Spleen (tissue), 11 donors: ENCODE measurements around the gene TMEM54. TPM values are rescaled to one million over a fixed set of nuclear protein-coding genes. Genes with fewer than 3 reads are reported as not detected.

Experiments
- DNase-seq: peaks from one replicate; pipeline ENCODE4 v3.0.0-alpha.2; 2020
- H3K27ac ChIP-seq, 8 donors: fragments of 200-600 bp; sonication (generic) in 7 of 8; 1 replicate in 4 of 8; 2 replicates in 4 of 8; pipeline versions ENCODE4 v1.5.0 to v1.8.0; 2016 to 2021; ENCODE audit warnings: inconsistent platforms in 4 of 8, mild to moderate bottlenecking in 4 of 8, moderate library complexity in 1 of 8
- H3K27me3 ChIP-seq, 7 donors: fragments of 200-600 bp; sonication (generic) in 6 of 7; replicated peaks in 1 of 7; 1 replicate in 4 of 7; 2 replicates in 3 of 7; pipeline versions ENCODE4 v1.5.0 to v1.8.0; 2016 to 2021; ENCODE audit warnings: inconsistent platforms in 3 of 7, mild to moderate bottlenecking in 1 of 7
- H3K36me3 ChIP-seq, 6 donors: fragments of 200-600 bp; sonication (generic) in 5 of 6; 1 replicate in 4 of 6; 2 replicates in 2 of 6; pipeline versions ENCODE4 v1.5.0 to v1.8.0; 2016 to 2021; ENCODE audit warnings: inconsistent platforms in 2 of 6
- H3K4me1 ChIP-seq, 6 donors: fragments of 200-600 bp; sonication (generic) in 5 of 6; 1 replicate in 3 of 6; 2 replicates in 3 of 6; pipeline versions ENCODE4 v1.5.0 to v1.8.0; 2016 to 2021; ENCODE audit warnings: inconsistent platforms in 3 of 6
- H3K4me3 ChIP-seq, 8 donors: fragments of 200-600 bp; sonication (generic) in 7 of 8; 1 replicate in 4 of 8; 2 replicates in 4 of 8; pipeline versions ENCODE4 v1.5.0 to v1.8.0; 2016 to 2021; ENCODE audit warnings: inconsistent platforms in 4 of 8, mild to moderate bottlenecking in 4 of 8, moderate library complexity in 2 of 8
- H3K9me3 ChIP-seq, 8 donors: fragments of 200-600 bp; sonication (generic) in 7 of 8; 1 replicate in 4 of 8; 2 replicates in 4 of 8; pipeline versions ENCODE4 v1.5.0 to v1.8.0; 2016 to 2021; ENCODE audit warnings: inconsistent platforms in 4 of 8
- POLR2A ChIP-seq, 3 donors: fragments of 450-650 bp; IDR thresholded peaks; one replicate each; pipeline ENCODE4 v1.5.1; 2017; ENCODE audit warnings: antibody characterized with exemption in 3 of 3, mild to moderate bottlenecking in 1 of 3
- POLR2AphosphoS5 ChIP-seq, 3 donors: sonication (generic); formaldehyde crosslinking; IDR thresholded peaks; one replicate each; pipeline ENCODE4 v1.5.1; 2017; ENCODE audit warnings: antibody characterized with exemption in 3 of 3
- WGBS, 5 donors: extraction: QIAGEN DNeasy Blood & Tissue Kit in 3 of 5; methylation state at CpG; one replicate each; pipeline versions ENCODE4 v1.1.5 to v1.1.7; 2013 to 2018; 5-methylcytosine and 5-hydroxymethylcytosine counted together
- intact Hi-C: fragments of 100-400 bp; cut with DNase I; formaldehyde crosslinking; loops from one replicate; pipeline ENCODE4 v1.15.0; 2023; ENCODE audit warnings: low total_unique reads
- polyA plus RNA-seq, 3 donors: library from polyadenylated mRNA; stranded (reverse); fragments of 200-250 nt; gene quantifications; one replicate each; pipeline ENCODE4 v1.2.1, GENCODE V29; 2013
- total RNA-seq, 7 donors: library from RNA; depleted of rRNA in 3 of 7; stranded (reverse); fragments of >200 nt in 3 of 7; fragmentation: NEBNext Ultra II Directional in 4 of 7; extraction: Animal tissue kit (Norgen Biotek cat#: 25700) in 4 of 7; gene quantifications; one replicate each; pipeline versions ENCODE4 v1.1.0 to v1.2.1, GENCODE V29; 2016 to 2021
- TF ChIP-seq, protein P1 (sequence below), 11 experiments: fragments of 200-600 bp in 7 of 11; fragments of 450-650 bp in 4 of 11; sonication (generic) in 4 of 11; IDR thresholded peaks in 8 of 11; conservative IDR thresholded peaks in 3 of 11; 1 replicate in 7 of 11; 2 replicates in 4 of 11; pipeline versions ENCODE4 v1.4.0 to v1.8.0; 2016 to 2021; ENCODE audit warnings: antibody characterized with exemption in 11 of 11, inconsistent platforms in 4 of 11, mild to moderate bottlenecking in 1 of 11
- donor health status: healthy with polysubstance abuse.
- donor health status: DM: no; HTN: no; CAD: no; lungs with moderate emphysema.
- donor health status: DM: no; HTN: no; CAD: no.
- donor health status: Bipolar disorder and iron deficiency.
- donor health status: healthy.
- donor health status: DM: no; HTN: no; CAD: no.
- donor health status: DM: yes; HTN: yes; CAD: no.

Gene TMEM54
- total and polyA plus RNA-seq, 10 donors: 4.3 to 24.6 (median 11.5) TPM

DNA sequence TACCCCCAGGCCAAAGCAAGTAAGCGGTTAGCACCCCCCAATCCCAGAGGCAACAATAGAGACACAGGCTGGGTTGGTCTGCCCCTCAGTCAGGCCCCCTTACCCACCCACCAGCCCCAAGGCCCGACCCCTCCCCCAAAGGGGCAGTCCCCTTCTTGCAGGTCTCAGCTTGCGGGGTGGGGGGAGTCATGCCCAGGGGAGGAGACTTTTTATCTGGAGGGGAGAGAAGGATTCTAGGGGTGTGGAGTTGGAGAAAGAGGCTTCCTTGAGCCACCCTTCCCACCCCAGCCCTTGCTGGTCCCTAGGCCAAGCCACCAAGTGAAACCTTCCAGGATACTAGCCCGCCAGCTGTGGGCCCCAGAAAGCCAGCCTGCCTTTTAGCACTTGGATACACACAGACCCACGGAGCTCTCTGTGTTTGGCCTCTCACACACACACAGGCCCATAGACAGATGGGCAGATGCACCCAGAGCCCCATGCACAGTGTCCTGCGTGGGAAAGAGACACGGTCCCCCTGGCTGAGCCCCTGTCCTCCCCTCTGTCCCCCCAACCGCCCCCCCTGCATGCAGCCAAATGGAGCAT lies 7.1 kb downstream of the TMEM54 start:
- H3K27me3 ChIP-seq: peaks cover 0 to 69% (median 34%) of the 10 kb centered on the region in 7 donors
- intact Hi-C loops: no loop called here
- peaks cover 6 to 20% (median 15%) of the 10 kb centered on the region in 6 donors for H3K4me1 ChIP-seq
- no peaks in the 10 kb centered on the region for H3K9me3 ChIP-seq
- 67 to 78% (median 71%) methylated on average over 5 to 8 of the region's 8 CpGs for WGBS, 5 donors
- no peak overlapping the region for H3K27ac ChIP-seq
- H3K4me3 ChIP-seq: peak overlapping the region in 1 of 8 donors; percentile 67
- TF ChIP-seq POLR2A (IDR thresholded peaks at IDR 0.05): no peak
- TF ChIP-seq POLR2AphosphoS5 (IDR thresholded peaks at IDR 0.05): no peak
- DNase-seq: peak; percentile 65
- no peaks in the 10 kb centered on the region for H3K36me3 ChIP-seq

DNA sequence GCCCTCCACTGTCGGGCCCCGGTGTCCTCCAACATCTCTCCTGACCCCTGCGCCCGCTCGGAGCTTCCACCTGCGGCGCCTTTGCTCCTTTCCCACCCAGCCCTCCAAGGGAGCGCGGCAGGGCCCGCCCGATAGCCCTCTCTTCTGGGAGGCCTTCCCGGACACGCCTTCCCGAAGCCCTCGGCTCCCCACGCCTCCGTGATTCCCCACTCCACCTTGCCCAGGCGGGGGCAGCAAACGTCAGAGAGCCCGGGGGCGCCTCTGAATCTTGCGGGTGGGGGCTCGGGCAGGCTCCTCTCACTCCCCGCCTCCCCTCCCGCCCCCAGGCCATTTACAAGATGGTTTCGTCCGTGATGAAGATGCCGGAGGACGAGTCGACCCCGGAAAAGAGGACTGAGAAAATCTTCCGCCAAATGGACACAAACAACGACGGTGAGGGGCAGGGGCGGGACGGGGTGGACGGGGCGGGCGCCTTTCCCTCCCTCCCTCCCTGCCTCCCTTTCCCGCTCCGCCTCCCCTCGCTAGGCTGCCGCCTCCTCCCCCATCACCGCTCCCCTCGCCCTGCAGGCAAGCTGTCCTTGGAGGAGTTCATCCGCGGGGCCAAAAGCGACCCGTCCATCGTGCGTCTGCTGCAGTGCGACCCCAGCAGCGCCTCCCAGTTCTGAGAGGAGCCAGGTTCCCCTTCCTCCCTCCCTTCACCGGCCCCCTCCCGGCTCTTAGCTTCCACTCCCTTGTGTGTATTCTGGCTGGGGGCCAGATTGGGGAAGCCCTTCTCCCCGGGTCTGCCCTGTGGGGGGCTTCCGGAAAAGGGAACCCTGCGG lies 7.8 kb downstream of the TMEM54 start:
- intact Hi-C loops: no loop called here
- H3K27ac ChIP-seq: no peak overlapping the region
- 2 to 4% (median 3%) methylated on average over 43 to 58 of the region's 58 CpGs for WGBS, 5 donors
- TF ChIP-seq POLR2A (IDR thresholded peaks at IDR 0.05) (no peak), POLR2AphosphoS5 (IDR thresholded peaks at IDR 0.05) (no peak)
- TF ChIP-seq, protein P1, sequence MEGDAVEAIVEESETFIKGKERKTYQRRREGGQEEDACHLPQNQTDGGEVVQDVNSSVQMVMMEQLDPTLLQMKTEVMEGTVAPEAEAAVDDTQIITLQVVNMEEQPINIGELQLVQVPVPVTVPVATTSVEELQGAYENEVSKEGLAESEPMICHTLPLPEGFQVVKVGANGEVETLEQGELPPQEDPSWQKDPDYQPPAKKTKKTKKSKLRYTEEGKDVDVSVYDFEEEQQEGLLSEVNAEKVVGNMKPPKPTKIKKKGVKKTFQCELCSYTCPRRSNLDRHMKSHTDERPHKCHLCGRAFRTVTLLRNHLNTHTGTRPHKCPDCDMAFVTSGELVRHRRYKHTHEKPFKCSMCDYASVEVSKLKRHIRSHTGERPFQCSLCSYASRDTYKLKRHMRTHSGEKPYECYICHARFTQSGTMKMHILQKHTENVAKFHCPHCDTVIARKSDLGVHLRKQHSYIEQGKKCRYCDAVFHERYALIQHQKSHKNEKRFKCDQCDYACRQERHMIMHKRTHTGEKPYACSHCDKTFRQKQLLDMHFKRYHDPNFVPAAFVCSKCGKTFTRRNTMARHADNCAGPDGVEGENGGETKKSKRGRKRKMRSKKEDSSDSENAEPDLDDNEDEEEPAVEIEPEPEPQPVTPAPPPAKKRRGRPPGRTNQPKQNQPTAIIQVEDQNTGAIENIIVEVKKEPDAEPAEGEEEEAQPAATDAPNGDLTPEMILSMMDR (IDR thresholded peaks at IDR 0.05 in 8 of 11, conservative IDR thresholded peaks at IDR 0.05 in 3 of 11): peak in 3 of 11 experiments; percentile 24 to 50 (median 28)
- peak overlapping the region; percentile 15 to 67 (median 36) for H3K4me3 ChIP-seq
- peaks cover 0 to 71% (median 35%) of the 10 kb centered on the region in 7 donors for H3K27me3 ChIP-seq
- peak; percentile 74 for DNase-seq
- H3K9me3 ChIP-seq: no peaks in the 10 kb centered on the region
- peaks cover 6 to 20% (median 15%) of the 10 kb centered on the region in 6 donors for H3K4me1 ChIP-seq
- H3K36me3 ChIP-seq: no peaks in the 10 kb centered on the region

DNA sequence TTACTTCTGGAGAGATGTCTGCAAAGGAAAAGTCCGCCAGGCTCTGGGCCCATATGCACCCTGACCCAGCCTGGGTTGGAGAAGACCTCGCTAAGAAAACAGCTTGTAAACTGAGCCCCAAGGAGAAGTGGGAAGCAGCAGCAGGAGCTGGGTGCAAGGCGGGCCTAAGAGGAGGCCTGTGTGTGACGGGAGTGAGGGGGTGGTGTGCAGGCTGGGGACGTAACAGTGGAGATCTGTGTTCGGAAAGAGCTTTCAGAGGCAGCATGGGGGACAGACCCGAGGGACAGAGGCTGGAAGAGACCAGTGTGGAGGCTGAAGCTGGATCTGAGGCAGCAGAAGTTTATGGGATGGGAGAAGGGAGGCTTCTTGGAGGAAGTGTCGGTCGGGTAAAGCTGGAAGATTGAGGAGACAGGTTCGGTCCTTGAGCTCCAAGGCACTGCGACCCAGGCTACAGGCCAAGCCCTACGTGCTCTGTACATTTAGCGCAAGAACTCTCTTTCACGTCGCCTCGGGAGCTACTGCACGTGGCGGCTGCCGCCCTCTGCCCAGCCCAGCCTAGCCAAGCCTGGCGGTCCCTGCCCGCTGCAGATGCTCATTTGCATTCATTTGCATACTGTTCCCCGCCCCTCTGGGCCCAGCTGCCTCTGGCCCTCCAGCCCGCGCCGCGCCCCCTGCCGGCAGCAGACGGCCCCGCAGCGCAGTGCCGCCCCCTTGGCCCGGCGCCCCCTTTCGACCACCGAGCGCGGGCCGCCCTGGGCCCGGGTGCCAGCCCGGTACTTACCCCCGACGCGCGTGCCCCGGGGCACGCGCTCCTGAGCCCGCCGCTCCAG lies 8.6 kb downstream of the TMEM54 start:
- peaks cover 0 to 79% (median 35%) of the 10 kb centered on the region in 7 donors for H3K27me3 ChIP-seq
- H3K9me3 ChIP-seq: no peaks in the 10 kb centered on the region
- H3K36me3 ChIP-seq: no peaks in the 10 kb centered on the region
- H3K4me1 ChIP-seq: peaks cover 6 to 20% (median 15%) of the 10 kb centered on the region in 6 donors
- WGBS, 5 donors: 20 to 30% (median 23%) methylated on average over 33 to 49 of the region's 49 CpGs
- no peak overlapping the region for H3K27ac ChIP-seq
- intact Hi-C loops: no loop called here
- peak overlapping the region; percentile 15 to 67 (median 36) for H3K4me3 ChIP-seq
- TF ChIP-seq, protein P1 (IDR thresholded peaks at IDR 0.05 in 8 of 11, conservative IDR thresholded peaks at IDR 0.05 in 3 of 11): peak in 6 of 11 experiments; percentile 26 to 65 (median 56)
- TF ChIP-seq POLR2AphosphoS5 (IDR thresholded peaks at IDR 0.05) (no peak), POLR2A (IDR thresholded peaks at IDR 0.05) (no peak)
- peak; percentile 77 for DNase-seq

DNA sequence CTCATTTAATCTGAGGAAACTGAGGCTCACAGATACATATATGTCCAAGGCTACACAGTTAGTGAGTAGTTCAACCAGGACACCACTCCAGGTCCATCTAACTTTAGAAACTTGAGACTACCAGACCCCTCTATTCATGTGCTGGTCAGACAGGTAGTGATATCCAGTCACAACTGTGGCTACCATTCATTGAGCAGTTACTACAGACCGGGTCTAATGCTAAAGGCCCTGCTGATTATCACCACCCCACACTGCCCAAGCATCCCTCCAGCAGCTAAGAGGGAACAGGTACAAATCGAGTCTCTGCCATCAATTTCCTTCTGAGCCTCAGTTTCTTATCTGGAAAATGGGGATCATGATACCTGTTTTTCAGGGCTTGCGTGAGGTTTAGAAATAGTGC lies 9.6 kb downstream of the TMEM54 start:
- TF ChIP-seq, protein P1 (IDR thresholded peaks at IDR 0.05 in 8 of 11, conservative IDR thresholded peaks at IDR 0.05 in 3 of 11): no peak
- TF ChIP-seq POLR2AphosphoS5 (IDR thresholded peaks at IDR 0.05): no peak
- Histone ChIP-seq H3K27ac (no peak overlapping the region), H3K27me3 (peaks cover 0 to 88% (median 45%) of the 10 kb centered on the region in 7 donors), H3K36me3 (no peaks in the 10 kb centered on the region), H3K9me3 (no peaks in the 10 kb centered on the region), H3K4me1 (peaks cover 6 to 23% (median 17%) of the 10 kb centered on the region in 6 donors), H3K4me3 (no peak overlapping the region)
- WGBS, 5 donors: 90 to 98% (median 93%) methylated on average over 3 of the region's 3 CpGs
- intact Hi-C loops: no loop called here
- DNase-seq: no peak
